ENCODE measurements around the gene TEX44.

- no peak for TF ChIP-seq JUN (IDR thresholded peaks at IDR 0.05; ENCODE audit: borderline replicate concordance, low read depth, low read length)
- no peak for TF ChIP-seq JUN (CRISPR knock-in tag; IDR thresholded peaks at IDR 0.05; ENCODE audit: borderline replicate concordance)
- no peak for TF ChIP-seq CEBPG (CRISPR knock-in tag; IDR thresholded peaks at IDR 0.05)
- TF ChIP-seq CEBPG (tag; conservative IDR thresholded peaks at IDR 0.05 in 1 of 2, IDR thresholded peaks at IDR 0.05 in 1 of 2), result no peak
- TF ChIP-seq SIN3B (IDR thresholded peaks at IDR 0.05; ENCODE audit: low read depth), result no peak
- TF ChIP-seq FUS (optimal IDR thresholded peaks at IDR 0.05; ENCODE audit: low read depth, low read length), result no peak
- no peak for TF ChIP-seq CTCF (IDR thresholded peaks at IDR 0.05 in 2 of 3, conservative IDR thresholded peaks at IDR 0.05 in 1 of 3; ENCODE audit: insufficient read depth in 2 of 3, low read depth in 1 of 3, low read length in 3 of 3)
- no peak for TF ChIP-seq EZH2 (IDR thresholded peaks at IDR 0.05; ENCODE audit: borderline replicate concordance, low read depth, low read length)
- no peak for TF ChIP-seq FOXO4 (CRISPR knock-in tag; IDR thresholded peaks at IDR 0.05)
Observed at GRCh38 chr2:231634412-231634811, 41.7 kb downstream of the TEX44 start.
